Measurements from ENCODE around the gene TFAP2A. TPM values are rescaled to one million over a fixed set of nuclear protein-coding genes. Genes with fewer than 3 reads are reported as not detected.

Gene TFAP2A
- total and polyA plus RNA-seq, 10 of the 15 experiments (the other 5 are each of a cell fraction or from before 2014, with no cell fraction given), result 0.05 to 0.46 (median 0.17) TPM; not detected in 4

GRCh38 chr6:10453596-10453995, 38.7 kb upstream of the TFAP2A start:
- Histone ChIP-seq H3K9ac (ENCODE audit: control insufficient read depth, insufficient read depth, low read length) (no peak overlapping the region), H3K4me3 (no peak overlapping the region), H3K4me2 (ENCODE audit: control insufficient read depth, insufficient read depth) (no peak overlapping the region), H3K27ac (ENCODE audit: control insufficient read depth, insufficient read depth) (no peak overlapping the region), H3K79me2 (ENCODE audit: control insufficient read depth, insufficient read depth, low read length) (no peaks in the 10 kb centered on the region), H4K20me1 (ENCODE audit: control insufficient read depth, insufficient read depth) (no peaks in the 10 kb centered on the region), H2AFZ (ENCODE audit: control insufficient read depth, low read depth, low read length) (no peak overlapping the region), H3K4me1 (ENCODE audit: control insufficient read depth, insufficient read depth, low read length) (no peaks in the 10 kb centered on the region), H3K9me3 (replicated peaks; ENCODE audit: control insufficient read depth, insufficient read depth, low read length) (no peaks in the 10 kb centered on the region), H3K27me3 (replicated peaks in 1 of 2; ENCODE audit: control insufficient read depth in 2 of 2, insufficient read depth in 2 of 2, low read length in 1 of 2) (peaks cover 0 to under 1% of the 10 kb centered on the region in 2 experiments; a peak in 1 of 4 replicates), H3K36me3 (ENCODE audit: control insufficient read depth in 2 of 2, insufficient read depth in 2 of 2, low read length in 1 of 2) (no peaks in the 10 kb centered on the region)
- FAIRE-seq (no peak), DNase-seq (ENCODE audit: low read depth, low spot score) (no peak), ATAC-seq (no peak)
- CTCF ChIA-PET, result interaction anchor here (1.3 to 2.2 kb wide), 2 partner anchors 11 to 25 kb away, joined by 3 to 11 read pairs; no protein-coding TSS in a partner anchor
- RAD21 ChIA-PET (ENCODE audit: unreplicated experiment), result no interaction called here
- TF ChIP-seq HDAC2 (IDR thresholded peaks at IDR 0.05), result no peak
- no peak for TF ChIP-seq ATF7 (IDR thresholded peaks at IDR 0.05; ENCODE audit: low read depth)
- TF ChIP-seq KAT2A (conservative IDR thresholded peaks at IDR 0.05; ENCODE audit: control insufficient read depth, low read depth, low read length), result no peak
- POLR2A ChIA-PET, result no interaction called here
- SMC1A ChIA-PET (ENCODE audit: uncharacterized antibody, unreplicated experiment), result interaction anchor here (1.3 kb wide), 1 partner anchor 11 kb away, joined by 3 read pairs; no protein-coding TSS in a partner anchor
- BruUV-seq (replicated peaks), result no TSS peak
- in situ Hi-C loops (cut with MboI), result no loop called here
- intact Hi-C loops (cut with micrococcal nuclease; ENCODE audit: unreplicated experiment), result no loop called here

GRCh38 chr6:10451828-10452509, 37.1 kb upstream of the TFAP2A start:
- Histone ChIP-seq H3K27ac (ENCODE audit: control insufficient read depth, insufficient read depth) (no peak overlapping the region), H4K20me1 (ENCODE audit: control insufficient read depth, insufficient read depth) (no peaks in the 10 kb centered on the region), H3K9ac (ENCODE audit: control insufficient read depth, insufficient read depth, low read length) (no peak overlapping the region), H3K9me3 (replicated peaks; ENCODE audit: control insufficient read depth, insufficient read depth, low read length) (no peaks in the 10 kb centered on the region), H3K27me3 (replicated peaks in 1 of 2; ENCODE audit: control insufficient read depth in 2 of 2, insufficient read depth in 2 of 2, low read length in 1 of 2) (peaks cover 0 to 3% of the 10 kb centered on the region in 2 experiments; a peak in 1 of 4 replicates), H3K79me2 (ENCODE audit: control insufficient read depth, insufficient read depth, low read length) (no peaks in the 10 kb centered on the region), H3K4me2 (ENCODE audit: control insufficient read depth, insufficient read depth) (no peak overlapping the region), H3K36me3 (ENCODE audit: control insufficient read depth in 2 of 2, insufficient read depth in 2 of 2, low read length in 1 of 2) (no peaks in the 10 kb centered on the region), H2AFZ (ENCODE audit: control insufficient read depth, low read depth, low read length) (no peak overlapping the region), H3K4me3 (no peak overlapping the region), H3K4me1 (ENCODE audit: control insufficient read depth, insufficient read depth, low read length) (no peaks in the 10 kb centered on the region)
- FAIRE-seq (no peak), ATAC-seq (no peak; the same call in 2 of the 3 replicates), DNase-seq (ENCODE audit: low read depth, low spot score) (no peak)
- RAD21 ChIA-PET (ENCODE audit: unreplicated experiment), result interaction anchor here (1.0 to 1.7 kb wide), 4 partner anchors 12 to 27 kb away, joined by 3 to 9 read pairs (median 5); no protein-coding TSS in a partner anchor
- no TSS peak for BruUV-seq (replicated peaks)
- in situ Hi-C loops (cut with MboI) (no loop called here), intact Hi-C loops (cut with micrococcal nuclease; ENCODE audit: unreplicated experiment) (no loop called here)
- POLR2A ChIA-PET, result no interaction called here
- 42% methylated on average over 11 of the region's 11 CpGs for WGBS (ENCODE audit: insufficient coverage, insufficient replicate concordance, low lambda C conversion rate, missing lambda C conversion rate)
- CTCF ChIA-PET, result interaction anchor here (1.5 to 3.0 kb wide), 2 partner anchors 14 to 26 kb away, joined by 3 to 28 read pairs; no protein-coding TSS in a partner anchor
- SMC1A ChIA-PET (ENCODE audit: uncharacterized antibody, unreplicated experiment), result interaction anchor here (1.0 to 1.5 kb wide), 2 partner anchors 13 to 14 kb away, joined by 3 to 7 read pairs; no protein-coding TSS in a partner anchor
- no peak for TF ChIP-seq ZNF217 (IDR thresholded peaks at IDR 0.05)
- no peak for TF ChIP-seq NR2C2 (IDR thresholded peaks at IDR 0.05; ENCODE audit: borderline replicate concordance, control insufficient read depth, insufficient read length, low read depth)
- no peak for TF ChIP-seq SREBF2 (IDR thresholded peaks at IDR 0.05; ENCODE audit: low read length)
- no peak for TF ChIP-seq HDAC6 (IDR thresholded peaks at IDR 0.05; ENCODE audit: unreplicated experiment)
- TF ChIP-seq, protein P1, sequence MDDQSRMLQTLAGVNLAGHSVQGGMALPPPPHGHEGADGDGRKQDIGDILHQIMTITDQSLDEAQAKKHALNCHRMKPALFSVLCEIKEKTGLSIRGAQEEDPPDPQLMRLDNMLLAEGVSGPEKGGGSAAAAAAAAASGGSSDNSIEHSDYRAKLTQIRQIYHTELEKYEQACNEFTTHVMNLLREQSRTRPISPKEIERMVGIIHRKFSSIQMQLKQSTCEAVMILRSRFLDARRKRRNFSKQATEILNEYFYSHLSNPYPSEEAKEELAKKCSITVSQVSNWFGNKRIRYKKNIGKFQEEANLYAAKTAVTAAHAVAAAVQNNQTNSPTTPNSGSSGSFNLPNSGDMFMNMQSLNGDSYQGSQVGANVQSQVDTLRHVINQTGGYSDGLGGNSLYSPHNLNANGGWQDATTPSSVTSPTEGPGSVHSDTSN (IDR thresholded peaks at IDR 0.05; ENCODE audit: insufficient replicate concordance, low read depth, low read length), result no peak
- no peak for TF ChIP-seq HDGF (IDR thresholded peaks at IDR 0.05)
- TF ChIP-seq, protein P2, sequence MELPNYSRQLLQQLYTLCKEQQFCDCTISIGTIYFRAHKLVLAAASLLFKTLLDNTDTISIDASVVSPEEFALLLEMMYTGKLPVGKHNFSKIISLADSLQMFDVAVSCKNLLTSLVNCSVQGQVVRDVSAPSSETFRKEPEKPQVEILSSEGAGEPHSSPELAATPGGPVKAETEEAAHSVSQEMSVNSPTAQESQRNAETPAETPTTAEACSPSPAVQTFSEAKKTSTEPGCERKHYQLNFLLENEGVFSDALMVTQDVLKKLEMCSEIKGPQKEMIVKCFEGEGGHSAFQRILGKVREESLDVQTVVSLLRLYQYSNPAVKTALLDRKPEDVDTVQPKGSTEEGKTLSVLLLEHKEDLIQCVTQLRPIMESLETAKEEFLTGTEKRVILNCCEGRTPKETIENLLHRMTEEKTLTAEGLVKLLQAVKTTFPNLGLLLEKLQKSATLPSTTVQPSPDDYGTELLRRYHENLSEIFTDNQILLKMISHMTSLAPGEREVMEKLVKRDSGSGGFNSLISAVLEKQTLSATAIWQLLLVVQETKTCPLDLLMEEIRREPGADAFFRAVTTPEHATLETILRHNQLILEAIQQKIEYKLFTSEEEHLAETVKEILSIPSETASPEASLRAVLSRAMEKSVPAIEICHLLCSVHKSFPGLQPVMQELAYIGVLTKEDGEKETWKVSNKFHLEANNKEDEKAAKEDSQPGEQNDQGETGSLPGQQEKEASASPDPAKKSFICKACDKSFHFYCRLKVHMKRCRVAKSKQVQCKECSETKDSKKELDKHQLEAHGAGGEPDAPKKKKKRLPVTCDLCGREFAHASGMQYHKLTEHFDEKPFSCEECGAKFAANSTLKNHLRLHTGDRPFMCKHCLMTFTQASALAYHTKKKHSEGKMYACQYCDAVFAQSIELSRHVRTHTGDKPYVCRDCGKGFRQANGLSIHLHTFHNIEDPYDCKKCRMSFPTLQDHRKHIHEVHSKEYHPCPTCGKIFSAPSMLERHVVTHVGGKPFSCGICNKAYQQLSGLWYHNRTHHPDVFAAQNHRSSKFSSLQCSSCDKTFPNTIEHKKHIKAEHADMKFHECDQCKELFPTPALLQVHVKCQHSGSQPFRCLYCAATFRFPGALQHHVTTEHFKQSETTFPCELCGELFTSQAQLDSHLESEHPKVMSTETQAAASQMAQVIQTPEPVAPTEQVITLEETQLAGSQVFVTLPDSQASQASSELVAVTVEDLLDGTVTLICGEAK (IDR thresholded peaks at IDR 0.05; ENCODE audit: borderline replicate concordance), result no peak
